Astrocyte of the cerebellum (primary cell): ENCODE data around the gene OR10A3.

Experiments
- DNase-seq: peaks from one replicate; pipeline ENCODE4 v3.0.0-alpha.2; 2011; ENCODE audit warnings: low read depth
- H3K4me3 ChIP-seq: 2 replicates; pipeline ENCODE4 v1.5.1; 2011; ENCODE audit warnings: mild to moderate bottlenecking, low read depth, low read length, moderate library complexity
- CTCF ChIP-seq: IDR thresholded peaks from 2 replicates; pipeline ENCODE4 v1.5.1; 2012; ENCODE audit warnings: low read length, low read depth, moderate library complexity, mild to moderate bottlenecking; ENCODE audit errors: missing control alignments
- in situ Hi-C: cut with HindIII; loops from 2 replicates; pipeline ENCODE4 v1.10.0; 2017; ENCODE audit warnings: low sequenced_read_pairs

OR10A3 gene

GRCh38 chr11:7905961-7906429 is 35.5 kb downstream of the OR10A3 start:
- TF ChIP-seq CTCF: no peak
- no peak overlapping the region for H3K4me3 ChIP-seq
- no peak for DNase-seq
- in situ Hi-C loops: loop anchor here (5.0 kb wide), 1 partner anchor 69 kb away; no protein-coding TSS in a partner anchor

DNA sequence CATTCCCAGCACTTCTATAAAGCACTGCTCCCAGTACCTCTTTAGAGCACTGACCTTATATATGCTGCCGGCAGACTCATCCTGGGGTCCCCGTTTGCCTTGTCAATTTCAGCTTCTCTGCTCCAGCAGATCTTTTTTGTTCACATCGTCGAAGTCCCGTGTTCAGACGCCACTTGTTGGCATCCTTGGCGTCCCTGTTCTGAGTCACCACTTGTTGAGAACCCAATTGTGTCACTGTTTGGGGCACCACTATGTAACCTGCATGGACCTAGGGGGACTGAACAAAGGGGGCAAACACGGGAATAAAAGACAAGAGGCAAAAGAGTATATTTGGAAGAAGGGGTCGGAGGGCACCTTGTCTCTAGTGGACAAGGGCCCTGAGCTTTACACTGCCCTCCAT is 36.0 kb downstream of the OR10A3 start:
- DNase-seq: no peak
- TF ChIP-seq CTCF: no peak
- H3K4me3 ChIP-seq: no peak overlapping the region
- in situ Hi-C loops: loop anchor here (5.0 kb wide), 1 partner anchor 68 kb away; no protein-coding TSS in a partner anchor

- in situ Hi-C loops: loop anchor here (5.0 kb wide), 1 partner anchor 68 kb away; no protein-coding TSS in a partner anchor
- H3K4me3 ChIP-seq: no peak overlapping the region
- DNase-seq: no peak
- no peak for TF ChIP-seq CTCF
Observed at GRCh38 chr11:7904917-7905316, 36.6 kb downstream of the OR10A3 start.

- no peak for TF ChIP-seq CTCF
- in situ Hi-C loops: no loop called here
- no peak for DNase-seq
- no peak overlapping the region for H3K4me3 ChIP-seq
Observed at GRCh38 chr11:7903940-7904339, 37.6 kb downstream of the OR10A3 start.

GRCh38 chr11:7901319-7901854 is 40.1 kb downstream of the OR10A3 start:
- H3K4me3 ChIP-seq: no peak overlapping the region
- in situ Hi-C loops: no loop called here
- no peak for TF ChIP-seq CTCF

GRCh38 chr11:7900686-7901085 is 40.8 kb downstream of the OR10A3 start:
- no peak for TF ChIP-seq CTCF
- no peak for DNase-seq
- in situ Hi-C loops: no loop called here
- H3K4me3 ChIP-seq: no peak overlapping the region

More at GRCh38 chr11:7901319-7901854, 40.1 kb downstream of the OR10A3 start:
- DNase-seq: no peak
